SK-N-SH (cell line): ENCODE results near the gene CCT2. TPM values are rescaled to one million over a fixed set of nuclear protein-coding genes. Genes with fewer than 3 reads are reported as not detected.

Experiments
- CTCF ChIA-PET: fragments of 300-600, 350-600 bp; formaldehyde crosslinking; extraction: SDS; loops from one replicate; lab custom pipeline; 2021; lab: Yijun Ruan, JAX
- POLR2A ChIA-PET: fragments of 350-600 bp; sonication (Branson Sonifier 250); formaldehyde crosslinking; extraction: SDS; loops from one replicate; lab custom pipeline; 2020; ENCODE audit warnings: antibody characterized with exemption, inconsistent platforms; lab: Yijun Ruan, JAX
- DNase-seq: peaks from one replicate; pipeline ENCODE4 v3.0.0; 2012
- H2AFZ ChIP-seq: fragments of 200-600 bp; sonication (generic); 2 replicates; pipeline ENCODE4 v1.8.1; 2016; ENCODE audit warnings: antibody characterized with exemption, mild to moderate bottlenecking, low read depth
- H3F3A ChIP-seq: fragments of 200-600 bp; sonication (generic); replicated peaks from 2 replicates; pipeline ENCODE3; 2016; ENCODE audit warnings: antibody characterized with exemption, mild to moderate bottlenecking; ENCODE audit not compliant: insufficient read depth
- H3K27ac ChIP-seq, 2 experiments: fragments of 200-500 bp in 1 of 2; fragments of 200-600 bp in 1 of 2; sonication (Bioruptor generic) in 1 of 2; sonication (generic), shearing (Covaris generic) in 1 of 2; 2 replicates each; pipeline versions ENCODE4 v1.5.1 to v1.6.1; 2014 to 2016; ENCODE audit warnings: low read depth in 2 of 2, inconsistent platforms in 1 of 2, low read length in 1 of 2, mild to moderate bottlenecking in 1 of 2, mixed read lengths in 1 of 2
- H3K27me3 ChIP-seq: fragments of 200-600 bp; sonication (generic), shearing (Covaris generic); 2 replicates; pipeline ENCODE4 v1.6.1; 2016; ENCODE audit warnings: mixed run types; ENCODE audit not compliant: insufficient read depth
- H3K36me3 ChIP-seq, 2 experiments: fragments of 200-500 bp in 1 of 2; fragments of 200-600 bp in 1 of 2; sonication (Bioruptor generic) in 1 of 2; sonication (generic) in 1 of 2; replicated peaks in 1 of 2; 2 replicates each; pipeline versions ENCODE3 to v1.5.1; 2014 to 2016; ENCODE audit warnings: low read length in 1 of 2, mild to moderate bottlenecking in 1 of 2; ENCODE audit not compliant: insufficient read depth in 2 of 2, control insufficient read depth in 1 of 2
- H3K4me1 ChIP-seq, 2 experiments: fragments of 200-500 bp in 1 of 2; fragments of 200-600 bp in 1 of 2; sonication (Bioruptor generic) in 1 of 2; sonication (generic), shearing (Covaris generic) in 1 of 2; 2 replicates each; pipeline versions ENCODE4 v1.5.1 to v1.6.1; 2014 to 2016; ENCODE audit warnings: low read depth in 1 of 2, low read length in 1 of 2, mixed run types in 1 of 2; ENCODE audit not compliant: insufficient read depth in 2 of 2, control insufficient read depth in 1 of 2
- H3K4me2 ChIP-seq: fragments of 200-600 bp; sonication (generic), shearing (Covaris generic); 2 replicates; pipeline ENCODE4 v1.6.1; 2017; ENCODE audit warnings: mixed run types
- H3K4me3 ChIP-seq, 2 experiments: fragments of 200-500 bp in 1 of 2; fragments of 200-600 bp in 1 of 2; sonication (Bioruptor generic) in 1 of 2; sonication (generic), shearing (Covaris generic) in 1 of 2; 2 replicates each; pipeline versions ENCODE4 v1.5.1 to v1.8.1; 2014 to 2016; ENCODE audit warnings: low read depth in 2 of 2, inconsistent platforms in 1 of 2, low read length in 1 of 2, mild to moderate bottlenecking in 1 of 2, mixed read lengths in 1 of 2, moderate library complexity in 1 of 2
- H3K79me2 ChIP-seq: fragments of 200-600 bp; sonication (generic); 2 replicates; pipeline ENCODE4 v1.8.1; 2017; ENCODE audit warnings: mild to moderate bottlenecking; ENCODE audit not compliant: insufficient read depth
- H3K9ac ChIP-seq: fragments of 200-600 bp; sonication (generic); 2 replicates; pipeline ENCODE4 v1.6.1; 2017; ENCODE audit warnings: mixed run types
- H3K9me2 ChIP-seq: fragments of 200-600 bp; sonication (generic); 2 replicates; pipeline ENCODE4 v1.6.1; 2017; ENCODE audit warnings: mixed run types
- H3K9me3 ChIP-seq: fragments of 200-600 bp; sonication (generic); 2 replicates; pipeline ENCODE4 v1.6.1; 2017; ENCODE audit warnings: mixed run types, mild to moderate bottlenecking, moderate library complexity
- H4K20me1 ChIP-seq: fragments of 200-600 bp; sonication (generic); 2 replicates; pipeline ENCODE4 v1.6.1; 2017; ENCODE audit warnings: mild to moderate bottlenecking, mixed run types; ENCODE audit not compliant: insufficient read depth
- CHD2 ChIP-seq: fragments of 150-350 bp; IDR thresholded peaks from 2 replicates; pipeline ENCODE4 v1.6.1; 2018; ENCODE audit warnings: low read length; ENCODE audit not compliant: partially characterized antibody
- EP300 ChIP-seq, 2 experiments: IDR thresholded peaks; 2 replicates each; pipeline versions ENCODE4 v1.4.0 to v1.6.1; 2012; ENCODE audit warnings: borderline replicate concordance in 1 of 2, low read depth in 1 of 2, low read length in 1 of 2
- EZH2phosphoT487 ChIP-seq: fragments of 200-600 bp; sonication (generic); IDR thresholded peaks from 2 replicates; pipeline ENCODE4 v1.6.1; 2017; ENCODE audit warnings: low read depth, mixed run types, mild to moderate bottlenecking, antibody characterized with exemption, moderate library complexity, borderline replicate concordance
- FOXJ3 ChIP-seq: sonication (generic); formaldehyde crosslinking; IDR thresholded peaks from 2 replicates; pipeline ENCODE4 v1.5.1; 2020; ENCODE audit warnings: mild to moderate bottlenecking, missing genetic modification reagents
- FOXM1 ChIP-seq: IDR thresholded peaks from 2 replicates; pipeline ENCODE4 v1.4.0; 2012; ENCODE audit warnings: low read depth, mild to moderate bottlenecking
- GABPA ChIP-seq: IDR thresholded peaks from 2 replicates; pipeline ENCODE4 v1.4.0; 2012; ENCODE audit warnings: low read depth, mild to moderate bottlenecking
- GATA2 ChIP-seq: sonication (generic); formaldehyde crosslinking; IDR thresholded peaks from 2 replicates; pipeline ENCODE4 v1.5.0; 2020; ENCODE audit warnings: mild to moderate bottlenecking, missing genetic modification reagents
- JUND ChIP-seq: IDR thresholded peaks from 2 replicates; pipeline ENCODE4 v1.4.0; 2012
- MEF2A ChIP-seq: IDR thresholded peaks from 2 replicates; pipeline ENCODE4 v1.4.0; 2012; ENCODE audit warnings: low read depth, borderline replicate concordance
- MXI1 ChIP-seq: IDR thresholded peaks from 2 replicates; pipeline ENCODE4 v1.6.1; 2012; ENCODE audit warnings: mild to moderate bottlenecking, low read depth, low read length, improper control_type of control experiment
- NFIC ChIP-seq: IDR thresholded peaks from 2 replicates; pipeline ENCODE4 v1.4.0; 2012; ENCODE audit warnings: borderline replicate concordance
- POLR2AphosphoS5 ChIP-seq: IDR thresholded peaks from 2 replicates; pipeline ENCODE4 v1.6.1; 2012; ENCODE audit warnings: low read depth, low read length
- RAD21 ChIP-seq: IDR thresholded peaks from 2 replicates; pipeline ENCODE4 v1.6.1; 2012; ENCODE audit warnings: mild to moderate bottlenecking, low read length
- RFX5 ChIP-seq: IDR thresholded peaks from 2 replicates; pipeline ENCODE4 v1.6.1; 2012; ENCODE audit warnings: mild to moderate bottlenecking, improper control_type of control experiment, low read length
- RXRA ChIP-seq: IDR thresholded peaks from 2 replicates; pipeline ENCODE4 v1.4.0; 2012; ENCODE audit warnings: low read depth, mild to moderate bottlenecking, borderline replicate concordance
- SIN3A ChIP-seq: IDR thresholded peaks from 2 replicates; pipeline ENCODE4 v1.6.1; 2012; ENCODE audit warnings: low read depth, mild to moderate bottlenecking, low read length, moderate library complexity, borderline replicate concordance
- SMC3 ChIP-seq: IDR thresholded peaks from 2 replicates; pipeline ENCODE4 v1.6.1; 2012; ENCODE audit warnings: low read depth, low read length, improper control_type of control experiment
- TAF1 ChIP-seq: IDR thresholded peaks from 2 replicates; pipeline ENCODE4 v1.6.1; 2012; ENCODE audit warnings: low read depth, mild to moderate bottlenecking, low read length, moderate library complexity, borderline replicate concordance
- TCF12 ChIP-seq: IDR thresholded peaks from 2 replicates; pipeline ENCODE4 v1.4.0; 2012
- USF2 ChIP-seq: fragments of 150-350 bp; IDR thresholded peaks from 2 replicates; pipeline ENCODE4 v1.6.1; 2017; ENCODE audit warnings: antibody characterized with exemption, low read length, low read depth, borderline replicate concordance
- WGBS: methylation state at CpG from one replicate; pipeline ENCODE4 v1.1.6; 2017; ENCODE audit warnings: low lambda C conversion rate; 5-methylcytosine and 5-hydroxymethylcytosine counted together
- polyA plus RNA-seq, 3 experiments: library from polyadenylated mRNA; depleted of rRNA; stranded (reverse); fragments of >200 nt; gene quantifications; 2 replicates each; pipeline ENCODE4 v1.2.3, GENCODE V29; 2012
- TF ChIP-seq, protein P1 (sequence below): IDR thresholded peaks from 2 replicates; pipeline ENCODE4 v1.4.0; 2012; ENCODE audit warnings: low read depth, borderline replicate concordance
- TF ChIP-seq, protein P2 (sequence below): IDR thresholded peaks from 2 replicates; pipeline ENCODE4 v1.4.0; 2012; ENCODE audit warnings: low read depth, borderline replicate concordance
- TF ChIP-seq, protein P3 (sequence below): IDR thresholded peaks from 2 replicates; pipeline ENCODE4 v1.4.0; 2012; ENCODE audit warnings: low read depth

The CCT2 gene
- polyA plus RNA-seq, 1 of the 3 experiments (the other 2 are of a cell fraction): 181 TPM

- no peaks in the 10 kb centered on the region for H3K9me3 ChIP-seq
- no peaks in the 10 kb centered on the region for H3K79me2 ChIP-seq
- H3K9me2 ChIP-seq: no peaks in the 10 kb centered on the region
- no peaks in the 10 kb centered on the region for H3K36me3 ChIP-seq
- CTCF ChIA-PET: interaction anchor here (6.6 kb wide), 1 partner anchor 23 kb away, joined by 45 read pairs; no protein-coding TSS in a partner anchor
- H3K4me3 ChIP-seq: no peak overlapping the region
- no peak overlapping the region for H2AFZ ChIP-seq
- H4K20me1 ChIP-seq: no peaks in the 10 kb centered on the region
- no peak for DNase-seq
- H3K4me2 ChIP-seq: no peak overlapping the region
- H3K9ac ChIP-seq: no peak overlapping the region
- no peaks in the 10 kb centered on the region; the same call in 1 of the 2 replicates for H3K27me3 ChIP-seq
- 66% methylated on average over 13 of the region's 14 CpGs for WGBS
- H3K27ac ChIP-seq: no peak overlapping the region
- TF ChIP-seq MXI1 (no peak), GABPA (no peak), TCF12 (no peak), RFX5 (no peak), MEF2A (no peak), RAD21 (no peak), POLR2AphosphoS5 (no peak), JUND (no peak), GATA2 (CRISPR knock-in tag) (no peak), EZH2phosphoT487 (no peak), EP300 (IDR thresholded peaks at IDR 0.05; ENCODE audit: borderline replicate concordance in 1 of 2, low read depth in 1 of 2, low read length in 1 of 2) (no peak), CHD2 (no peak), FOXM1 (no peak)
- TF ChIP-seq, protein P1, sequence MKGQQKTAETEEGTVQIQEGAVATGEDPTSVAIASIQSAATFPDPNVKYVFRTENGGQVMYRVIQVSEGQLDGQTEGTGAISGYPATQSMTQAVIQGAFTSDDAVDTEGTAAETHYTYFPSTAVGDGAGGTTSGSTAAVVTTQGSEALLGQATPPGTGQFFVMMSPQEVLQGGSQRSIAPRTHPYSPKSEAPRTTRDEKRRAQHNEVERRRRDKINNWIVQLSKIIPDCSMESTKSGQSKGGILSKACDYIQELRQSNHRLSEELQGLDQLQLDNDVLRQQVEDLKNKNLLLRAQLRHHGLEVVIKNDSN: no peak
- H3K4me1 ChIP-seq: peaks cover 0 to 3% of the 10 kb centered on the region in 2 experiments; a peak in 1 of 4 replicates
- H3F3A ChIP-seq: no peaks in the 10 kb centered on the region
- POLR2A ChIA-PET: no interaction called here
Observed at GRCh38 chr12:69616025-69616424, 30.8 kb downstream of the CCT2 start.

- Histone ChIP-seq H3K4me2 (no peak overlapping the region), H2AFZ (no peak overlapping the region), H3K27ac (no peak overlapping the region), H4K20me1 (no peaks in the 10 kb centered on the region), H3K36me3 (no peaks in the 10 kb centered on the region), H3K27me3 (peaks cover 8% of the 10 kb centered on the region; the same call in 1 of the 2 replicates), H3K4me1 (peaks cover 0 to 14% of the 10 kb centered on the region in 2 experiments; a peak in 1 of 4 replicates), H3K79me2 (no peaks in the 10 kb centered on the region), H3K9me2 (no peaks in the 10 kb centered on the region), H3K4me3 (no peak overlapping the region), H3K9me3 (no peaks in the 10 kb centered on the region), H3F3A (no peaks in the 10 kb centered on the region), H3K9ac (no peak overlapping the region)
- no peak for DNase-seq
- TF ChIP-seq SMC3: no peak
- no peak for TF ChIP-seq FOXJ3
- TF ChIP-seq NFIC: no peak
- TF ChIP-seq JUND: no peak
- no peak for TF ChIP-seq RXRA
- no peak for TF ChIP-seq SIN3A
- TF ChIP-seq TAF1: no peak
- TF ChIP-seq MEF2A: no peak
- TF ChIP-seq, protein P2, sequence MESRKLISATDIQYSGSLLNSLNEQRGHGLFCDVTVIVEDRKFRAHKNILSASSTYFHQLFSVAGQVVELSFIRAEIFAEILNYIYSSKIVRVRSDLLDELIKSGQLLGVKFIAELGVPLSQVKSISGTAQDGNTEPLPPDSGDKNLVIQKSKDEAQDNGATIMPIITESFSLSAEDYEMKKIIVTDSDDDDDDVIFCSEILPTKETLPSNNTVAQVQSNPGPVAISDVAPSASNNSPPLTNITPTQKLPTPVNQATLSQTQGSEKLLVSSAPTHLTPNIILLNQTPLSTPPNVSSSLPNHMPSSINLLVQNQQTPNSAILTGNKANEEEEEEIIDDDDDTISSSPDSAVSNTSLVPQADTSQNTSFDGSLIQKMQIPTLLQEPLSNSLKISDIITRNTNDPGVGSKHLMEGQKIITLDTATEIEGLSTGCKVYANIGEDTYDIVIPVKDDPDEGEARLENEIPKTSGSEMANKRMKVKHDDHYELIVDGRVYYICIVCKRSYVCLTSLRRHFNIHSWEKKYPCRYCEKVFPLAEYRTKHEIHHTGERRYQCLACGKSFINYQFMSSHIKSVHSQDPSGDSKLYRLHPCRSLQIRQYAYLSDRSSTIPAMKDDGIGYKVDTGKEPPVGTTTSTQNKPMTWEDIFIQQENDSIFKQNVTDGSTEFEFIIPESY: no peak
- no peak for TF ChIP-seq MXI1
- no peak for TF ChIP-seq TCF12
- no peak for TF ChIP-seq POLR2AphosphoS5
- TF ChIP-seq CHD2: no peak
- TF ChIP-seq RAD21: no peak
- no peak for TF ChIP-seq USF2
- TF ChIP-seq FOXM1: no peak
- TF ChIP-seq, protein P3, sequence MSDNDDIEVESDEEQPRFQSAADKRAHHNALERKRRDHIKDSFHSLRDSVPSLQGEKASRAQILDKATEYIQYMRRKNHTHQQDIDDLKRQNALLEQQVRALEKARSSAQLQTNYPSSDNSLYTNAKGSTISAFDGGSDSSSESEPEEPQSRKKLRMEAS: no peak
- TF ChIP-seq, protein P1: no peak
- TF ChIP-seq GABPA: no peak
- 50% methylated on average over 6 of the region's 6 CpGs for WGBS
- ChIA-PET CTCF (interaction anchor here (0.8 to 6.6 kb wide), 4 partner anchors 9 to 260 kb away, joined by 3 to 45 read pairs (median 4); partner anchors contain the start of gene LRRC10), POLR2A (no interaction called here)
Observed at GRCh38 chr12:69619050-69619449, 33.8 kb downstream of the CCT2 start.
